ENCODE measurements around the gene UBE2QL1.

GRCh38 chr5:6405591-6405990, 43.1 kb upstream of the UBE2QL1 start:
- TF ChIP-seq EP300 (IDR thresholded peaks at IDR 0.05) (no peak), CTCF (IDR thresholded peaks at IDR 0.05) (no peak), POLR2A (IDR thresholded peaks at IDR 0.05) (no peak)

Measured in tibial nerve (tissue), 4 donors.